ENCODE measurements around the gene TNNT2. TPM values are rescaled to one million over a fixed set of nuclear protein-coding genes. Genes with fewer than 3 reads are reported as not detected.

The TNNT2 gene
- total RNA-seq, 2 experiments from 2014 or later = not detected

- DNase-seq (ENCODE audit: low spot score) = no peak
- no peaks in the 10 kb centered on the region for H4K20me1 ChIP-seq (ENCODE audit: insufficient read depth, low read length)
- H3K4me3 ChIP-seq (ENCODE audit: low read depth, low read length, poor library complexity, severe bottlenecking) = no peak overlapping the region
- TF ChIP-seq CTCF (conservative IDR thresholded peaks at IDR 0.05; ENCODE audit: low read length) (no peak), EZH2phosphoT487 (IDR thresholded peaks at IDR 0.05; ENCODE audit: borderline replicate concordance, low read depth, low read length) (no peak)
- H3K27ac ChIP-seq (ENCODE audit: low read depth, low read length, poor library complexity, severe bottlenecking) = no peak overlapping the region
- no peaks in the 10 kb centered on the region for H3K9me3 ChIP-seq (ENCODE audit: low read length)
- no peaks in the 10 kb centered on the region for H3K4me1 ChIP-seq (ENCODE audit: insufficient read depth, low read length, poor library complexity, severe bottlenecking)
- BruUV-seq (replicated peaks) = no TSS peak
- no peaks in the 10 kb centered on the region for H3K36me3 ChIP-seq (ENCODE audit: insufficient read depth, low read length)
- no peaks in the 10 kb centered on the region for H3K79me2 ChIP-seq (ENCODE audit: insufficient read depth, low read depth, low read length)
- H3K4me2 ChIP-seq (ENCODE audit: low read length) = no peak overlapping the region
- intact Hi-C loops (cut with micrococcal nuclease; ENCODE audit: unreplicated experiment) = loop anchor here (5.0 kb wide), 2 partner anchors 57 to 122 kb away; no protein-coding TSS in a partner anchor
- POLR2A ChIA-PET = no interaction called here
- H2AFZ ChIP-seq (ENCODE audit: low read length) = no peak overlapping the region
- H3K9me2 ChIP-seq (ENCODE audit: insufficient read depth, low read length) = no peaks in the 10 kb centered on the region
- CTCF ChIA-PET (ENCODE audit: unreplicated experiment) = no interaction called here
Measured at GRCh38 chr1:201364808-201365105, 12.7 kb downstream of the TNNT2 start.

- ChIA-PET CTCF (ENCODE audit: unreplicated experiment) (no interaction called here), POLR2A (no interaction called here)
- no peaks in the 10 kb centered on the region for H4K20me1 ChIP-seq (ENCODE audit: insufficient read depth, low read length)
- DNase-seq (ENCODE audit: low spot score) = no peak
- intact Hi-C loops (cut with micrococcal nuclease; ENCODE audit: unreplicated experiment) = loop anchor here (5.0 kb wide), 2 partner anchors 56 to 121 kb away; no protein-coding TSS in a partner anchor
- no peaks in the 10 kb centered on the region for H3K36me3 ChIP-seq (ENCODE audit: insufficient read depth, low read length)
- H3K9me2 ChIP-seq (ENCODE audit: insufficient read depth, low read length) = no peaks in the 10 kb centered on the region
- H3K79me2 ChIP-seq (ENCODE audit: insufficient read depth, low read depth, low read length) = no peaks in the 10 kb centered on the region
- no TSS peak for BruUV-seq (replicated peaks)
- no peak overlapping the region for H3K4me2 ChIP-seq (ENCODE audit: low read length)
- no peak overlapping the region for H3K27ac ChIP-seq (ENCODE audit: low read depth, low read length, poor library complexity, severe bottlenecking)
- TF ChIP-seq CTCF (conservative IDR thresholded peaks at IDR 0.05; ENCODE audit: low read length) (no peak), EZH2phosphoT487 (IDR thresholded peaks at IDR 0.05; ENCODE audit: borderline replicate concordance, low read depth, low read length) (no peak)
- no peak overlapping the region for H2AFZ ChIP-seq (ENCODE audit: low read length)
- no peak overlapping the region for H3K4me3 ChIP-seq (ENCODE audit: low read depth, low read length, poor library complexity, severe bottlenecking)
- no peaks in the 10 kb centered on the region for H3K4me1 ChIP-seq (ENCODE audit: insufficient read depth, low read length, poor library complexity, severe bottlenecking)
- no peaks in the 10 kb centered on the region for H3K9me3 ChIP-seq (ENCODE audit: low read length)
Measured at GRCh38 chr1:201363467-201363866, 14.0 kb downstream of the TNNT2 start.

- Histone ChIP-seq H3K4me3 (ENCODE audit: low read depth, low read length, poor library complexity, severe bottlenecking) (no peak overlapping the region), H3K27ac (ENCODE audit: low read depth, low read length, poor library complexity, severe bottlenecking) (no peak overlapping the region), H4K20me1 (ENCODE audit: insufficient read depth, low read length) (no peaks in the 10 kb centered on the region), H3K4me2 (ENCODE audit: low read length) (no peak overlapping the region), H2AFZ (ENCODE audit: low read length) (no peak overlapping the region), H3K9me2 (ENCODE audit: insufficient read depth, low read length) (no peaks in the 10 kb centered on the region), H3K79me2 (ENCODE audit: insufficient read depth, low read depth, low read length) (no peaks in the 10 kb centered on the region), H3K4me1 (ENCODE audit: insufficient read depth, low read length, poor library complexity, severe bottlenecking) (no peaks in the 10 kb centered on the region), H3K36me3 (ENCODE audit: insufficient read depth, low read length) (no peaks in the 10 kb centered on the region), H3K9me3 (ENCODE audit: low read length) (no peaks in the 10 kb centered on the region)
- intact Hi-C loops (cut with micrococcal nuclease; ENCODE audit: unreplicated experiment) = loop anchor here (5.0 kb wide), 2 partner anchors 56 to 121 kb away; no protein-coding TSS in a partner anchor
- DNase-seq (ENCODE audit: low spot score) = no peak
- CTCF ChIA-PET (ENCODE audit: unreplicated experiment) = no interaction called here
- TF ChIP-seq CTCF (conservative IDR thresholded peaks at IDR 0.05; ENCODE audit: low read length) (no peak), EZH2phosphoT487 (IDR thresholded peaks at IDR 0.05; ENCODE audit: borderline replicate concordance, low read depth, low read length) (no peak)
- POLR2A ChIA-PET = no interaction called here
- BruUV-seq (replicated peaks) = no TSS peak
Measured at GRCh38 chr1:201362906-201363305, 14.6 kb downstream of the TNNT2 start.
